GDM1 (cell line): ENCODE data around the gene FGF3.
"Not testable (repeated sequence)": the region's sequence is repeated elsewhere in the genome, so short reads cannot be mapped to it uniquely, and the experiment has no call there.

Experiments
- DNase-seq: peaks from one replicate; lab custom pipeline; 2025; lab: John Stamatoyannopoulos, UW

The FGF3 gene

GRCh38 chr11:69770540-69770939 lies 48.7 kb downstream of the FGF3 start:
- no peak for DNase-seq

- no peak for DNase-seq
Observed at GRCh38 chr11:69765498-69765995, 53.7 kb downstream of the FGF3 start.

- not testable (repeated sequence) for DNase-seq
Observed at GRCh38 chr11:69764918-69765317, 54.3 kb downstream of the FGF3 start.

GRCh38 chr11:69760319-69760718 lies 58.9 kb downstream of the FGF3 start:
- DNase-seq, result no peak
